LHCN-M2 (cell line): ENCODE results near the gene VIPR1. TPM values are rescaled to one million over a fixed set of nuclear protein-coding genes. Genes with fewer than 3 reads are reported as not detected.

Experiments
- DNase-seq: peaks from one replicate; pipeline ENCODE4 v3.0.0-alpha.2; 2012; ENCODE audit warnings: low read depth
- total RNA-seq: library from RNA; depleted of rRNA; stranded (reverse); fragments of >200 nt; gene quantifications from 2 replicates; pipeline ENCODE4 v1.2.3, GENCODE V29; 2014

The VIPR1 gene
- total RNA-seq, 1 experiment from 2014 or later = not detected

DNA sequence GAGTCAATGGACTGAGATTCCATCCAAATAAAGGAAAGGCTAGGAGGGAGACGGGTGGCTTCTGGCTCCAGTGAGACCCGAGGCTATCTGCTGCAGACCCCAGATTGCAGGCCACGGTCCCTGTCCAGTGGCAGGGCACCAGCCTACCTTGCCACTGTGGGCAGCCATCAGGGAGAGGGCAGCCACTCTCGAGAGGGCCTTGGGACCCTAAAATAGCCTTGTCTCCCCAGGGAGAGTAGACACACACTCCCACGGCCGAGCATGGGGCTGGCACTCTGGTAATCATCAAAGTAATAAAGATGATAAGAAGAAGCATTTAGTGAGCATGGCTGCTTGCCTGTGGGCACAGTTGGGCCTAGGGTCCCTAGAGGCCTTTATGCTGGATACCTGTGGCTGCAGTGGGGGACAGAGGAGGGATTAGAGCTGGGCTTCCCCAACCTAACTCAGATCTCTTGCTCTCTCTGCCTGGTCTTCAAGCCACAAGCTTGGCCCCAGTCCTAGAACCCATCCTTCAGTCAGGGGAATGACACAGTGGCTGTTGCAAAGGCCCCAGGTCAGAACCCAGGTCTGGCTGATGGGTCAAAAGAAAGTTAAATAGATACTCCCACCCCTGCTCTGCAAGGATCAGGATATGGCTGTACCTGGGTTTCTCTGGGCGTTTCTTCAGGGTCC lies 9.2 kb upstream of the VIPR1 start:
- DNase-seq = no peak

DNA sequence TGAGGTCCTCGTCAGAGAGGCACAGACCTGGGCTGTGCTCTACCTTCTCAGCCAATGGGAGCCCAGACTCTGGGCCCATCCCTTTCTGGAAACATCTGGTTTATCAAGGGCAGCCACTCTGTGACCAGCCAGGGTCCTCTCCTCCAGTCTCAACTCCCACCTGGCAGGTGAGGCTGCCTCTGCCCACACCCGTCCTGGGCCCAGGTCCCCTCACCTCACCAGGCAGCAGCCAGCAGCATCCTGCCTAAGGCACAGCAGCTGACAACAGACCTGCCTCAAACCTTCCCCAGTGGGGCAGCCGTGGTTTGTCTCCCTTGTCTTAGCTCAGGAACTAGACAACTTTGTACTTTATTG lies 8.7 kb upstream of the VIPR1 start:
- no peak for DNase-seq

DNA sequence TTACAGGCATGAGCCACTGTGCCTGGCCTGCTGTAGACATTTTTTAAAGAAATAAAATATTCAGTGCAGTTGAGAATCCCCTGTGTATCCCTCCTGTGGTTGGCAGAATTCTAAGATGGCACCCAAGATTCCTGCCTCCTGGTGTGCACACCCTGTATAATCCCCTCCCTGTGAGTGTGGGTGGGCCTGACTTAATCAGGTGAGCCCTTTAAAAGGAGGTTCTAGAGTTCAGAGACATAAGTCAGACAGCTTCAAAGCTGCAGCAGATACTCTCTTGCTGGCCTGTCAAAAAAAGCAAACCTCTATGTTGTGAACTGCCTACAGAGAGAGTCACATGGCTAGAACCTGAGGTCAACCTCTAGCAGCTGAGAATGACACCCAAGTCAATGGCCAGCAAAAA lies 7.0 kb upstream of the VIPR1 start:
- no peak for DNase-seq

DNA sequence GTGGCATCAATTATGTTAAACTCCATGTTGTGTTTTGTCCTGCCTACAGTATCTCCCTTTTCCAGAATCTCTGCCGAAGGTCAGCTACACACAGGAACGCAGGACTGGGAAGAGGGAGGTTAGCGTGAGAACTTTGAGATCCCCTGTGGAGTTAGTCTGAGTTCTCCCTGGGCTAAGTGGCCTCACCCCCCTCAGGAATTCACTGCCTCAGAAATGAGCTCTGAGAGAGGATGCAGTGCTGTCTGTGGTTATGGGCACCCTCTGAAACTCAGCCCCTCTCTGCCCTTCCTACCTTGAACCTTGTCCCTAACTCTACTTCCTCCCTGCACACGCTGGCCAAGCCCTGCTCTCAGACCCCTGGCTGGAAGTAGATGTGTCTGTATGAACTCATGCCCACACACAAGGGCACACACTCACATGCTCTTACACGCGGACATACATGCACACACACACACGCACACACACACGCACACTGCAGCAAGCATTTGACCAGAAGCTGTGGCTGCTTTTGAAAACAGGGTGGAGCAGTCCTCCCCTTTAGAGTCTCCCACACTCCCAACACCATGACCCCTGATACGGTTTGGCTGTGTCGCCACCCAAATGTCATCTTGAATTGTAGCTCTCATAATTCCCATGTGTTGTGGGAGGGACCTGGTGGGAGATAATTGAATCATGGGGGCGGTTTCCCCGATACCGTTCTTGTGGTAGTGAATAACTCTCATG lies 5.3 kb upstream of the VIPR1 start:
- peak; percentile 49 for DNase-seq

DNA sequence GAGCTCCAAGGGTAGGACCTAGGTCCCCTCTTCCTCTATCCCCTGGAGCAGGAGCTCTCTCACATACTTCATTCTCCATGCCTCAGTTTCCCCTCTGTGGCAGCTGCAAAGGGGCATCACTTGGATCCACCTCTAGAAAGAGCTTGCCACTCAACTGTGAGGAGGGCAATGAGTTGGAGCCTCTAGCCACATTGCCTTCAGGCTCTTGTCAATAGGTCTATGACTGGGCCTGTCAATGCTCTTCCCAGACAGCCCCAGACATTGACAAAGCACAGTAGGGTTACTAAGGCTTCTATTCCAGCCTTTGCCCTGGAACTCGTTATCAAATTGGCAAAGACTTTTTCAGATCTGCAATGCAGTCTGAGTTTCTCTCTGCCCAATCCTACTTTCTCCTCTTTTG lies 4.4 kb upstream of the VIPR1 start:
- no peak for DNase-seq

DNA sequence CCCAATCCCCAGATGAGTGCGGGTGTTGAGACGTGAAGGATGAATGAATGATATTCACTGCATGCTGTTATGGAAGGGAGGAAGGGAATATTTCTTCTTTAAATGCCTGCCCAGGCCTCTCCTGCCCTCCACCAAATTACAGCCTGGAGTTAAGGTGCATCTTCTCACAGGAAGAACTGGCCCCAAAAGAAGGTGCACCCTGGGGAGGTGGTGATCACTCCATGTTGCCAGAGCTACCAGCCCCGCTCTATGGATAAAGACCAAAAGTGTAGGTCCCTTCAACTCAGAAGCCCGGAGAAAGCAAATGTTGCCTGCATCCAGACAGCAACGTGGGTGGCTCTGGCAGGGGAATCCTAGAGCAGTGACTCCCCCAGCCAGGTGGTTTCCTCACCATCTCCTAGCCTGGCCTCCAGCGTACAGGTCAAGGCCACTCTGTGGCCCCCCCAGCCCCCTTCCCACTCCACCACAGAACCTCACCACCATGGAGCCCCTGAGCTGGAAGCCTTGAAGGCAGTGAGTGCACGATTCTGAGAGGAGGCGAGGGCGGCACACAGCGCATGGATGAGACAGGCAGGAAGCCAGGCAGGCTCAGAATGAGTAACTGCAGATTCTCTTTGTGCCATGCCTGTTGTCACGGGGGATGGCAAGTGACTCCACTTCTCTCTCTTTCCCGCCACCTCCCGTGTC lies 3.5 kb upstream of the VIPR1 start:
- no peak for DNase-seq

DNA sequence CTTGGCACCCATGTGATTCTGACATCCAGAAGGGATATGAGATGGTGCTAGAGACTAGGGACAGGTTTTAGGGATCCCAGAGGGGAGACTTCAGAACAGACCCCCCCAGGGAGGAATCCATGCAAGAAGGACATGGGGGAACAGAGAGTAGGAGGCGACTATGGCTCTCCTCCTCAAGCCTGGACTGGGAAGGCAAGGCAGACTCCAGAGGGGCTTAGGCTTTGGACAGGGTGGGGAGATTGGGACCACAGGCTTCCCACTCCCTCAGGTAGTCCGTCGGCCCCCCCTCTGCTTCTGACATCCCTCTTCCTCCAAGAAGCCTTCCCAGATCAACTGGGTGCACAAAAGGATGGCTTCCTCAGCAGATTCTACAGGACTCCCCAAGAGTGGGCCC lies 3.0 kb upstream of the VIPR1 start:
- DNase-seq = no peak

DNA sequence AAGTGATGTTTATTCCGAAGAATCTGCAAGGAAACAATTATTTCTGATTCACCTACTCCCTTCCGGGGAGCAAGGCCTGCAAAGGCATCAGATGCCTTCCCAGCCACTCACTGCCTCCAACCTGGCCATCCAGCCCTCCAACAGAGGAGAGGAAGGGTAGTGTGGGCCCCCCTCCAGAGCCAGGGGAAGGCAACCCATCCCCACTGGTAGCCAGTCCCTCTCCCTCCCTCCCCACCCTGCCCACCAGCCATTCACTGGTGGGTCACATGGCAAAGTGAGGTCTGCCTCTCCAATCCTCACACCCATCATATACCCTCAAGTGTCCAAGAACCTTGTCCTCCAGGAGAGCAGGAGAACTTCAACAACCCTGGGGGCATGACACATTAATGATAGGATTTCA lies 2.4 kb upstream of the VIPR1 start:
- DNase-seq = no peak

DNA sequence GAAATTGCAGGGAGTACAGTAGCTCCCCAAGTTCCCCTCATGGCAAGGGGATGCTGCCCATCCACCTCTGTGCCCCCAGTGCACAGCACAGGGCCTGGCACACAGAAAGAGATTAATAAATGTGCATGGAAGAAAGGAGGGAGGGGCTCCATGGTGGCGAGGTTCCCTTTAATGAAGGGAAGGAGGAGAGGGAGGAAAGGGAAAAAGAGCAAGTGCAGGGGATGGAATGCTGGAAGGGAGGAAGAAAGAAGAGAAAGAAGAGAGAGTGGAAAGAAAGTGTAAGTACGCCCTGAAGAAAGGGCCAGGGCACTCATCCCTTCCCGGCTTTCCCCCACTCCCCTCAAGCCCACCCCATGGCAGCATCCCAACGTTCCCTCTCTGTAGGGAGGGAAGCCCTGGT lies 1.5 kb upstream of the VIPR1 start:
- no peak for DNase-seq

DNA sequence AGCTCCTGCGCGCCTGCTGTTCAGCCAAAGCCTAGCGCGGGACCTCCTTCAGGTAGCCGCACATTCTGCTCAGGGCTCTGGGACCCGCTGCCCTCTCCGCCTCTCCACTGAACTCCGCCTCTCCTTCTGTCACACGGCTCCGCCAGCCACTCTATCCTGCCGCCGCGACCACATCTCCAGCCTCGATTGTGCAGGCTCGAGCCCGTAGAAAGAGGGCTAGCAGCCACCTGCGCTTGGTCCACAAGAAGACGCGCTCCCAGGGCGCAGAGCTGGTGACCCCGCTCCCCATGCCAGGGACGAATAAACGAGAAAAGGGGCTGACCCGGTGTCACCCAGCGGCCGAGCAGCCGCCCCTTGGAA lies 1.1 kb upstream of the VIPR1 start:
- DNase-seq = no peak

DNA sequence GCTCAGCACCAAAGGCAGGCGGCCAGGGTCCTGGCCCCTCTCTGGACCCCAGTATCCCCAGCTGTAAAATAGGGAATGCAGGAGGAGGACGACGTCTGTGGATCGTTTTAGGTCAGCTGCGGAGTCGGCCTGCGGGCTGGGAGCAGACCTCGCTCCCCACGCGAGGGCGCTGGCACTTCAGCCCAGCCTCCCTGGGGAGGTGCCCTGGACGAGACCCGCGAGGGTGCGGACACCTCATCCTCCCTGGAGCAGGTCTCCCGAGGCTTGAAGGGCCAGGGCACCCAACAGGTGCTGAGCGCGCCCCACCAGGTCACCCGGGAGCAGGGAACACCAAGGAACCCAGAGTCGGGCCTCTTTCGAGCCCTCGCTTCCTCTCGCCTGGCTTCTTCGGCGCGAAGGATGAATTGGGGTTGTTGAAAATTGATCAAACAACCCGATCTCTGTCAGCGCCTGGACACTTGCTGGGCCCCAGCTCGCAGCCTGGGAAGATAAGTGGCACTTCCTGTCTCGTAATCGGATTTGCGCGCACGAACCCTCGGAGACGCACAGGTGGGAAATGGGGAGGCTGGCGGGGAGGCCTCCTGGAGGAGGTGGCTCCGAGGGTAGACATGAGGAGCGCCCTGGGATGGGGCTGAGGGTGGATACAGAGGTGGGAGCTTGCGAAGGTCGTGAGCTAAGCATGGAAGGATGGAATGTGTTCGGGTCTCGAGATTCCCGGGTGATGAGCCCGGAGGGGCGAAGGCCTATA lies 588 bp upstream of the VIPR1 start:
- peak; percentile 9 for DNase-seq

DNA sequence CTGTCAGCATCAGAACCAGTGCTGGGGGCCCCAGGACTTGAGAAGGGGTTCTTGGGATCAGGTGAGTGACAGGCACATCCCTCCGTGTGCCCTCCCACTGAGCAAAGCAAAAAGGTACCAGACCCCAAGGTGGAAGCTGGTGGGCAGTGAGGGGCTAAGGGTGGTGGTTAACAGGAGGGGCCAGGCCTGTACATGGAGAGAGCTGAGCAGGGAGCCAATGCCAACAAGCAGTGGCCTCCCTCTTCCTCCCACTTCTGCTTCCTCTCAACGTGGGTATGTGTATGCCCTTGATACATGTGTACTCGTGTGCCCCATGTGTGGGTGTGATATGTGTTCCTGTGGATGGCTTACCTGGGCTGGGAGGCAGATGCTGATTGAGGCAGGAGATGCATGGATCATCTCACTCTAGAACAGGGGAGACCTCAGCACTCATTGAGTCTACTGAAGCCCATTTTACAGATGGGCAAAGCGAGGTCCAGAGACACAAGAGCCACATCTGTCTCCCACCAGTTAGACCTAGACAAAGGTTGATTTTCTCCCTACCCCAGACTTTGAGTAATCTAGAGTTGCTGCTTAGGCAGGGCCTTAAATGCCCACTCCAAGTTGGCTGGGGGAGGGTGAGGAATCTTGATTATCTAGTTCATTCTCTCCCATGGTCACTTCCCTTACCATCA lies 945 bp downstream of the VIPR1 start:
- DNase-seq = no peak

DNA sequence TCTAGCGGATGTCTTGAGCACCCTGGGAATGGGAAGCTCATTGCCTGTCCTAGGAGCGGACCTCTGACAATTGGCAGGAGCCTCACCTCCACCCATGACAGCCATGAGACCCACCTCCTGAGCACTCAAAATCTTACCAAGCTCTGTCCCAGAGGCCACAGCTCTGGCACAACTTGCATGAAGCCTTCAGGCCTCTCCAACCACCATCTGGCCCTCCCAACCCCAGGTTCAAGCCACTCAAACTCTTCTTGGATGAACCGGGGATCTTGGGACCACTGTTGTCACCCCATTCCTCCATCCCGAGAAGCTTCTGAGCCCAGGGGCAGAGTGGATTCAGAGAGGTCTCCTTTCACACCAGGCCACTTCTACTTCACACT lies 1.5 kb downstream of the VIPR1 start:
- DNase-seq = no peak

DNA sequence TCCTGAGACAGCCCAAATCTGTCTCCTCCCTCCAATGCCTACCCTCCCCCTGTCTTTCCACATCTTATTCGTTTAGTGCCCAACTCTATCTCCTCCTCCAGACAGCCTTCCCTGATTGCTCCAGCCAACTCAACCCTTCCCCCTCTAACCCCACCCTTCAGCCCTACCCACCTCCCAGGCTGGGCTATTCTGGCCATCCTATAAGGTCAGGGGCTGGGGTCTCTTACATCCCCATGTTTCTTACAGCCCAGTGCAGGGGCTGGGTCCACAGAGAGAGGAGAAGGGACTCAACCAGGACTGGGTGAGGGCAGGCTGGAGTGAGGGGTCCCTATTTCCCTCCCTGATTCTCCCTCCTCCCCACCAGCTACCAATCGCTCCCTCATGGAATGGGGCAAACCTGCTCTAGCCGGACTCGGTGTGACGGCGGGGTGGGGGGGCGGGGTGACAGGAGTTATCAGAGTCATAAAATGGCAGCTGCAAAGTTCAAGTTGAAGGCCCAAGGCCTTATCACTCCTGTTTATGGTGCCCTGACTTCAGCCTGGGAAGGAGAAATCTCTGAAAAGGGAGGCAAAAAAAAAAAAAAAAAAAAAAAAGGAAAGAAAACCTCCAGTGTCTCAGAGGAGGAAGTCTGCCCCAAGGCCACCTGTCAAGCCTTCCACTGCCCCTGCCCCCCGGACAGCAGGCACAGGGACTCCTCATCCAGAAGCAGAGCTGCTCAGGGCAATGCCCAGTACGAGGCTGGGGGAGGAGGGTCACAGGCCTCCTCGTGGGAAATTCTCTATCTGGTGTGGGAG lies 2.1 kb downstream of the VIPR1 start:
- DNase-seq = no peak

DNA sequence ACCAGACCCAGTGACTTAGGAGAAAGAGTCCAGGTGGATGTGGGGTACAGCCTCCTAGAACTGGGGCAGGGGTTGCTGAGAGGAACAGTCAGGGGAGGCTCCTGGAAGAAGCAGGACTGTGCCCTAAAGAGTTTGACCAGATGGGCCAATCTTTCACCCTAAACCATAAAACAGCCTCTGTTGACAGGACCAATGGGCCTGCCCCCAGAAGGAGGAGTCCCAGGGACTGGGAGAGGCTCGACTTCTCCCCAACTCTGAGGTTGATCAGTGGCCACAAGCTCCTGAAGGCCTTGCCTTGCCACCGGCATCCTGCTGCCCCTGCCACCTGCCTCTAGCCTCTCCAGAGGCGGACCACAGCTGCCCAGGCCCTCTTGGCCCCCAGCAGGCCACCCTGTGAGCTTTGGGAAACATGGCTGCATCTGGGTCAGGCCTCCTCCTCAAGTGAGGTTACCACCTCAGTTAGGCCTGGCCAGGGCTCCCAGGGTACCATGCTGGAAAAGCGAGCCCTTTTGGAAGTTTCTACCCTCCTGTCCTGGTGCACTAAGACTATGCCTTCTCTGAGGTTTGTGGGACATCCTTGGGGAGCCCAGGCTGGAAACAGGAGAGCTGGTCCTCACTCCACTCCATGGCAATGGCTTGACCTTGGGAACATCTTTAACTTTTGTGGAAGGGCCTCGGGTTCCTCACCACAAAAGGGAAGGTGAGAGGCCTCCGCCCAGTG lies 2.8 kb downstream of the VIPR1 start:
- DNase-seq = no peak

DNA sequence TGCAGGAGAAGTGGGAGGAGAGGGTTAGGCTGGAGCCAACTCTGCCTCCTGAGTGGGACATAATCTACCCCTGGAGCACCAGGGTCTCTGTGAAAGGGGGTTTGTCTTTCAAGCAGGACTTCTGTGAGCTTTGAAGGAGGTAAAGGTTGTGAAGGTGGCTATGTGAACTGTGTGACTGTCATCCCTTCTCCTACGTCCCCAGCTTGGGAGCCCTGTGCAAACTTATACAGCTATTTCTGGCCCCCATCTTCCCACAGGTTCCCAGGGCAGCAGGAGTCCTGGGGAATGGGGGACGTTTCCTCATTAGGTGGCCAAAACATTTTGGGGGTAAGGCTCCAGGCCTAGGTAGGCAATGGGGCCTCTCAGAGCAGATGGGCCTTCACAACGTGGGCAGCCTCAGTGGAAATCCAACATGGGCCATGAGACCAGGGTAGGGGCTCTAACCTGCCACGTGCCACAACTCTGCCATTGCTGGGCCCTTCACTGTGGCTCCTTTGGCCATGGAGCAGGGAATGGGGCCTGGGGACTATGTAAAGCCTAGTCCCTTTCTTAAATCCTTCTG lies 3.5 kb downstream of the VIPR1 start:
- DNase-seq = no peak

DNA sequence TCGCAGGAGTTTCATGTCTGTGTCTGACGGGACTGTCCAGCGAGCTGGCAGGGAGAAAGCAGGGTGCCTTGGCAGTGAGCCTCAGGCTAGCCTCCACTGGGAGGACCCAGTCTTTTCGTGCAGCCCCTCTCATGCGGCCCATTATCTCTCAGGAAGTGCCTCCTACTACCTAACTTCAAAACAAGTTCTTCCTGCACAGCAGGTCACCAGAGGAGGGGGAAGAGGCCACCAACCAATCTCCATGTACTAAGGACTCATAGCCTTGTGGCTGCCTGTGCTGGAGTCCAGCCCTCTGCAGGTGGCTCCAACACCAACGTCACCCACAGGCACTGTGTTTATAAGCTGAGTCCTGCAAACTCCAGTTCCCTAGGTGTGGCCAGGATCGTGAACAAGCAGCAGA lies 4.8 kb downstream of the VIPR1 start:
- no peak for DNase-seq

DNA sequence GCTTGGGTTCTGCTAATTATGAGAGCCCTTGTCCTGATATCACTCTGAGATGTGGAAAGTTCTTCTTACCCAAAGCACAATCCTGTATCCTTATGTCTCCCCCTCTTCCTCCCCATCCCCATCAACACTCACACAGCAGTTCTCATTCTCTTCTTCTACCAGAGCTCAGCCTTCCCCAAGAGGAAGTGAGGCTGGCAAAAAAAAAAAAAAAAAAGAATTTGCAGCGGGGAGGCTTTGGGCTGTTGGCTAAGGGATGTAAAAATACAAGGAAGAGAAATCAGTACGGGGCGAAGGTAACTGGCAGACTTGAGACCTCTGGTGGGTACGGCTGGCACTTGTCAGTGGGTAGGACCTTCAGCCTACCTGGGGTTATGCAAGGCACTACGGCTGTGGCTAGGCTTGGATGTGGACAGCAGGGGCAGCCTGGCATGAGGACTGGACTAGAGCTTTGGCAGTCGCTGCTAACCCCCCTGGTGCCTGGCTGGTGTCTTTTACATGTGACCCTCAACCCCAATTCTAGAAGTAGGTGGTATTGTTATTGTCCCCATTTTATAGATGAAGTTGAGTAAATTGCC lies 5.4 kb downstream of the VIPR1 start:
- DNase-seq = no peak

DNA sequence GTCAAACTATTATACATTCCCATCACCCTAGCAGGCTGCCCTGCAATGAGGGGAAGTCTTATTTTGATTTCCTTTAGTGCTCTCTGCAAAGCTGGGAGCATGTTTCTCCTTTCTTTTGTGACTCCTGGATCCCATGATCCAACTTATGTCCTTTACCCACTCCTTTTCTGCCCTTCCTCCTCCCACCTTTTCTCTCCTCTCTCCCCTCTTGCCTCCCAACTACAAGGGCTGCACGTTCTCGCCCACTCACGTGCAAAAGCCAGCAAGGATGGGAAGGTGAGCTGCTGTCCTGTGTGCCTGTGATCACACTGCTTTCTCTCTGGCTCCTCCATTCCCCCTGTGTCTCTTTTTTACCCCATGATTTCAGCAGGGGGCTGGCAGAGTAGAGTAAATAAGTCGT lies 6.1 kb downstream of the VIPR1 start:
- DNase-seq = no peak

DNA sequence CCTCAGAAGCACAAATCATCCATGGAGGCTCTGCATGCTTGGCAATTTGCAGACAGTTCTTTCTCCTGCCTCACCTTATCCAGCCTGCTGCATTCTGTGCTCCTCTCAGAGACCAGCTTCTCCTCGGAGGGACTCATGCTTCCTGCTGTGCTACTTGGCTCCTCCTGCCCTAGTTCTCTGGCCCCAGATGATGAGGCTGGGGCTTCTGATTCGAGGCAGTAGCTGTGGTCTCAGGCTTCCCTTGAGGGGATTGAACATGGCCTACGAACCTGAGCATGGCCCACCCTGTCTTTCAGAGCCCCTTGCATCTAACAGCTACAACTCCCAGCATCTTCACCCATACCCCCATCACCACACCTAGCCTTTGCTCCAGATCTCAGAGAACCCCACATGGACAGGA lies 6.7 kb downstream of the VIPR1 start:
- no peak for DNase-seq
